ENCODE measurements around the gene PRCD.

DNA sequence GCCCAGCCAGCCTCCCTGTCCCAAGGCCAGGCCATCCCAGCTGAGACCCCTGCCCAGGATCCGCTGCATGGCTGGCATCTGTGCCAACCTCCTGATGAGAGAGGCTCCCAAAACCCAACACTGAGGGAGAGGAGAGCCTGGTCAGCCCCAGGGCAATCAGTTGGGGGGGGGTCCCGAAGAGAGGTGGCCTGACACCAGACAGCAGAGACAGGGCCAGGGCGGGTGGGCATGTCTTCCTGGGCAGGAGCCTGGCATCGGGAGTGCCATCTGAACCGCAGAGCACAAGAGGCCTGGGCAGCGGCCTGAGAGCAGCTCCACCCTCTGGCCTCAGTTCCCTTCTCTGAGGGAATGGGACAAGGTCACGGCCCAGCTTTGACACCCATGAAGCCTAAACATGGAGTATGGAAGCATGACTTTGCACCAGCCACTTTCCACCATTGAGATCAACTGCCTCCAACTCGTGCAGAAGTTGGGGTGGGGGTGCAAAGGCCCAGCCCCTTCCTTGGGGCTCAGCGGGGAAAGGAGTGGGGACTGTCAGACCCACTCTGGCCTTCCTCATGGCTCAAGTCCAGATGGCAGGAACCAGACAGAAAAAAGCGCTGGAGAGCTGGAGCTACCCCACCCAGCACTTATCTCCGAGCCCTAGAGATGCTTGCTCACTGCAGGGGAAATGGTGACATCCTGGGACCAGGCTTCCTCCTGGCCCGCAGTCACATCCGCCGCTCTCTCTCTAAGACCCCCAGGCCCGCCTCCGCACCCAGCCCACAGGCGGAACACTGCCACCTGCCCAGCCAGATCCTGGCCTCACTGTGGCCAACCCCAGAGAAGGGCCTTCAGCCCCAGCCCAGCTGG lies 48.3 kb upstream of the PRCD start:
- TF ChIP-seq, protein P1, sequence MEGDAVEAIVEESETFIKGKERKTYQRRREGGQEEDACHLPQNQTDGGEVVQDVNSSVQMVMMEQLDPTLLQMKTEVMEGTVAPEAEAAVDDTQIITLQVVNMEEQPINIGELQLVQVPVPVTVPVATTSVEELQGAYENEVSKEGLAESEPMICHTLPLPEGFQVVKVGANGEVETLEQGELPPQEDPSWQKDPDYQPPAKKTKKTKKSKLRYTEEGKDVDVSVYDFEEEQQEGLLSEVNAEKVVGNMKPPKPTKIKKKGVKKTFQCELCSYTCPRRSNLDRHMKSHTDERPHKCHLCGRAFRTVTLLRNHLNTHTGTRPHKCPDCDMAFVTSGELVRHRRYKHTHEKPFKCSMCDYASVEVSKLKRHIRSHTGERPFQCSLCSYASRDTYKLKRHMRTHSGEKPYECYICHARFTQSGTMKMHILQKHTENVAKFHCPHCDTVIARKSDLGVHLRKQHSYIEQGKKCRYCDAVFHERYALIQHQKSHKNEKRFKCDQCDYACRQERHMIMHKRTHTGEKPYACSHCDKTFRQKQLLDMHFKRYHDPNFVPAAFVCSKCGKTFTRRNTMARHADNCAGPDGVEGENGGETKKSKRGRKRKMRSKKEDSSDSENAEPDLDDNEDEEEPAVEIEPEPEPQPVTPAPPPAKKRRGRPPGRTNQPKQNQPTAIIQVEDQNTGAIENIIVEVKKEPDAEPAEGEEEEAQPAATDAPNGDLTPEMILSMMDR (IDR thresholded peaks at IDR 0.05), result no peak
- peak in 1 of 3 donors; percentile 30 for TF ChIP-seq POLR2A (IDR thresholded peaks at IDR 0.05)
